GM18951 (cell line): ENCODE results near the gene SOCS4.
"Not testable (repeated sequence)": the region's sequence is repeated elsewhere in the genome, so short reads cannot be mapped to it uniquely, and the experiment has no call there.

Experiments
- POLR2A ChIP-seq: IDR thresholded peaks from 4 replicates; pipeline ENCODE4 v1.6.1; 2011; ENCODE audit warnings: mild to moderate bottlenecking; ENCODE audit not compliant: insufficient read length, insufficient read depth; ENCODE audit errors: extremely low read depth
- in situ Hi-C: fragments of 300-500 bp; cut with MboI; formaldehyde crosslinking; loops from one replicate; pipeline ENCODE4 v1.12.0; 2022; ENCODE audit warnings: low sequenced_read_pairs, mixed read lengths, inconsistent platforms; ENCODE audit not compliant: unreplicated experiment

Gene SOCS4

GRCh38 chr14:55026793-55027561 is at the start of gene SOCS4, which contains the start of gene WDHD1:
Gene SOCS4 (plus strand): TSS chr14:55027236. CDS start chr14:55043042, 15,806 bp downstream.
Gene WDHD1 (minus strand): TSS chr14:55027099. CDS start chr14:55026787, 312 bp downstream.
- peak; percentile 91 for TF ChIP-seq POLR2A
- in situ Hi-C loops: no loop called here

GRCh38 chr14:54979039-54979438 is 48.0 kb upstream of the SOCS4 start:
- in situ Hi-C loops: no loop called here
- TF ChIP-seq POLR2A: no peak

- TF ChIP-seq POLR2A: no peak
- in situ Hi-C loops: no loop called here
Observed at GRCh38 chr14:54981698-54982097, 45.3 kb upstream of the SOCS4 start.

GRCh38 chr14:54985156-54985555 is 41.9 kb upstream of the SOCS4 start:
- in situ Hi-C loops: no loop called here
- TF ChIP-seq POLR2A: no peak

- no peak for TF ChIP-seq POLR2A
- in situ Hi-C loops: no loop called here
Observed at GRCh38 chr14:55000381-55000780, 26.7 kb upstream of the SOCS4 start.

- in situ Hi-C loops: no loop called here
- no peak for TF ChIP-seq POLR2A
Observed at GRCh38 chr14:55005071-55005470, 22.0 kb upstream of the SOCS4 start.

- TF ChIP-seq POLR2A: no peak
- in situ Hi-C loops: no loop called here
Observed at GRCh38 chr14:55015006-55015405, 12.0 kb upstream of the SOCS4 start.

GRCh38 chr14:55019968-55020554 is 7.0 kb upstream of the SOCS4 start:
- in situ Hi-C loops: no loop called here
- TF ChIP-seq POLR2A: no peak

GRCh38 chr14:55024365-55024764 is 2.7 kb upstream of the SOCS4 start:
- in situ Hi-C loops: not testable (repeated sequence)

- no peak for TF ChIP-seq POLR2A
- in situ Hi-C loops: no loop called here
Observed at GRCh38 chr14:55025948-55026347, 1.1 kb upstream of the SOCS4 start.

- in situ Hi-C loops: no loop called here
- no peak for TF ChIP-seq POLR2A
Observed at GRCh38 chr14:55026441-55026792, 619 bp upstream of the SOCS4 start.

- in situ Hi-C loops: no loop called here
- TF ChIP-seq POLR2A: no peak
Observed at GRCh38 chr14:55028066-55028465, 1.0 kb downstream of the SOCS4 start.

- TF ChIP-seq POLR2A: no peak
- in situ Hi-C loops: no loop called here
Observed at GRCh38 chr14:55028476-55028875, 1.4 kb downstream of the SOCS4 start.

GRCh38 chr14:55031190-55031589 is 4.2 kb downstream of the SOCS4 start:
- no peak for TF ChIP-seq POLR2A
- in situ Hi-C loops: no loop called here

- in situ Hi-C loops: not testable (repeated sequence)
Observed at GRCh38 chr14:55037995-55038394, 11.0 kb downstream of the SOCS4 start.

- no peak for TF ChIP-seq POLR2A
- in situ Hi-C loops: no loop called here
Observed at GRCh38 chr14:55038708-55039107, 11.7 kb downstream of the SOCS4 start.
